HG03558 (cell line): ENCODE data around the gene SCFD2.

Experiments
- ATAC-seq: cut with Tn5 transposase; IDR thresholded peaks from one replicate; pipeline ENCODE4 v1.9.1; 2021; ENCODE audit warnings: moderate number of reproducible peaks; ENCODE audit not compliant: unreplicated experiment; ENCODE audit errors: extremely low read depth

Gene SCFD2

GRCh38 chr4:52945326-52945898 is 420.4 kb downstream of the SCFD2 start:
- ATAC-seq = no peak

GRCh38 chr4:52943677-52944076 is 422.2 kb downstream of the SCFD2 start:
- ATAC-seq = no peak

- ATAC-seq = no peak
Observed at GRCh38 chr4:52942936-52943335, 422.9 kb downstream of the SCFD2 start.

- ATAC-seq = no peak
Observed at GRCh38 chr4:52941450-52941849, 424.4 kb downstream of the SCFD2 start.

GRCh38 chr4:52939739-52940138 is 426.1 kb downstream of the SCFD2 start:
- no peak for ATAC-seq

- no peak for ATAC-seq
Observed at GRCh38 chr4:52939325-52939724, 426.5 kb downstream of the SCFD2 start.

GRCh38 chr4:52937829-52938228 is 428.0 kb downstream of the SCFD2 start:
- no peak for ATAC-seq

GRCh38 chr4:52936729-52937128 is 429.1 kb downstream of the SCFD2 start:
- ATAC-seq = no peak

- ATAC-seq = no peak
Observed at GRCh38 chr4:52935317-52935716, 430.5 kb downstream of the SCFD2 start.

- no peak for ATAC-seq
Observed at GRCh38 chr4:52933738-52934137, 432.1 kb downstream of the SCFD2 start.

GRCh38 chr4:52932591-52933470 is 433.0 kb downstream of the SCFD2 start:
- ATAC-seq = no peak

GRCh38 chr4:52931243-52931642 is 434.6 kb downstream of the SCFD2 start:
- no peak for ATAC-seq

- ATAC-seq = no peak
Observed at GRCh38 chr4:52926196-52926974, 439.5 kb downstream of the SCFD2 start.

- no peak for ATAC-seq
Observed at GRCh38 chr4:52925531-52925968, 440.3 kb downstream of the SCFD2 start.

- ATAC-seq = no peak
Observed at GRCh38 chr4:52919461-52919860, 446.4 kb downstream of the SCFD2 start.

GRCh38 chr4:52917817-52918216 is 448.0 kb downstream of the SCFD2 start:
- no peak for ATAC-seq

- ATAC-seq = no peak
Observed at GRCh38 chr4:52915730-52916300, 450.0 kb downstream of the SCFD2 start.

- ATAC-seq = no peak
Observed at GRCh38 chr4:52915191-52915590, 450.7 kb downstream of the SCFD2 start.

- no peak for ATAC-seq
Observed at GRCh38 chr4:52914051-52914605, 451.7 kb downstream of the SCFD2 start.

- ATAC-seq = no peak
Observed at GRCh38 chr4:52912608-52913007, 453.3 kb downstream of the SCFD2 start.
